ENCODE measurements around the gene LRRC38.
"Not testable (repeated sequence)": the region's sequence is repeated elsewhere in the genome, so short reads cannot be mapped to it uniquely, and the experiment has no call there.

The LRRC38 gene, protein sequence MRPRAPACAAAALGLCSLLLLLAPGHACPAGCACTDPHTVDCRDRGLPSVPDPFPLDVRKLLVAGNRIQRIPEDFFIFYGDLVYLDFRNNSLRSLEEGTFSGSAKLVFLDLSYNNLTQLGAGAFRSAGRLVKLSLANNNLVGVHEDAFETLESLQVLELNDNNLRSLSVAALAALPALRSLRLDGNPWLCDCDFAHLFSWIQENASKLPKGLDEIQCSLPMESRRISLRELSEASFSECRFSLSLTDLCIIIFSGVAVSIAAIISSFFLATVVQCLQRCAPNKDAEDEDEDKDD

DNA sequence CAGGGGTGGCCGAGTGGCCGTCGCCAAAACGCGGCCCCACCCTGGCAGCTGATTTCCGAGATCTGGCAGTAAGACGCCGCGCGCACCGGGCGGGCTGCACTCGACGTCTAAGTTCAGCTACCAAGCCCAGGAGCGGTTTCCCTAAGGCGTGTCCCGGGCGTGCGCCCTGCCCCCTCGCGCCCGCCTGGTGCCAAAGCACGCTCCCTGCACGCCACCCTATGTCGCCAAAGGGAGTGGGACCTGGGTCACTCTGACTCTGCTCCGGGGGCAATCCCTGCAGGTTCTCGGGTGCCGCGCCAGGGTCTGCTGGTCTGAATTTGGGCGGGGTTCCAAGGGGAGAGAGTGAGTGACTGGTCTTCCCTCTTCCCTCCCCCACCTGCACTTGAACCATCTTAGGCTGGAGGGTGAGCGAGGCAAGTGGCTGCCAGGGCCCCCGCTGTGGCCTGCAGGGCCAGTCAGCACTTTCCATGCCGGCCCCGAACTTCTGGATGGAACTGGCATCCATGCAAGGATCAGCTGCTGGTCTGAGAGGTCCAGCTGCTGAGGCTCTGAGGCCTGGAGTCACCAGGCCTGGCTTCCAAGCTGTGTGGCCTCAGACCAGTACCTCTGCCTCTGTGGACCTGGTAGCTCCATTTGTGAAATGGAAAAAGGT is at the start of gene LRRC38:
LRRC38 (minus strand) TSS at position 109 of the 652 bp plus-strand sequence. CDS start 410 bp downstream, outside the sequence.
- DNase-seq (ENCODE audit: low spot score), result no peak

DNA sequence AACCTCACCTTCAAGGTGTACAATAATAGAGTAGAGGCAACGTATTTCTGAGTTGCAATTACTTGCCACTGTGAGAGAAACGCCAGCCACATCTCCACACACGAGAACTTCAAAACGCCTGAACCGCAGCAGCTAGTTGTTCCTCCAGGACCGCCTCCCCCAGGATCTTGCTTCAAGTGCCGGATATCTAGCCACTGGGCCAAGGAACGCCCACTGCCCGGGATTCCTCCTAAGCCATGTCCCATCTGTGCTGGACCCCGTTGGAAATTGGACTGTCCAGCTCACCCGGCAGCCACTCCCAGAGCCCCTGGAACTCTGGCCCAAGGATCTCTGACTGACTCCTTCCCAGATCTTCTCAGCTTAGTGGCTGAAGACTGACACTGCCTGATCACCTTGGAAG is 49.2 kb upstream of the LRRC38 start:
- DNase-seq (ENCODE audit: low spot score), result not testable (repeated sequence)

DNA sequence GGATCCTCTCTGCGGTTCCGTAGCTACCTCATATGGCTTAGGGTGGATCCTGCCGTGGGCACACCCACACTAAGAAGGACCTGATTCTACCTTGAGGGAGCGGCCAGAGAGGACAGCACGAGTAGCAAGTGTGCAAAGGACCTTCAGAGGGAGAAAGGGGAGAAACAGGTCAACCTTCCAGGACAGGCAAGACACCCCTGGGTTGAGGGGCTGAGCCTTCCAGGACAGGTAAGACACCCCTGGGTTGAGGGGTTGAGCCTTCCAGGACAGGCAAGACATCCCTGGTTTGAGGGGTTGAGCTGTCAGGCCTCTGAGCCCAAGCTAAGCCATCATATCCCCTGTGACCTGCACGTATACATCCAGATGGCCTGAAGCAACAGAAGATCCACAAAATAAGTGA is 46.7 kb upstream of the LRRC38 start:
- DNase-seq (ENCODE audit: low spot score), result no peak

DNA sequence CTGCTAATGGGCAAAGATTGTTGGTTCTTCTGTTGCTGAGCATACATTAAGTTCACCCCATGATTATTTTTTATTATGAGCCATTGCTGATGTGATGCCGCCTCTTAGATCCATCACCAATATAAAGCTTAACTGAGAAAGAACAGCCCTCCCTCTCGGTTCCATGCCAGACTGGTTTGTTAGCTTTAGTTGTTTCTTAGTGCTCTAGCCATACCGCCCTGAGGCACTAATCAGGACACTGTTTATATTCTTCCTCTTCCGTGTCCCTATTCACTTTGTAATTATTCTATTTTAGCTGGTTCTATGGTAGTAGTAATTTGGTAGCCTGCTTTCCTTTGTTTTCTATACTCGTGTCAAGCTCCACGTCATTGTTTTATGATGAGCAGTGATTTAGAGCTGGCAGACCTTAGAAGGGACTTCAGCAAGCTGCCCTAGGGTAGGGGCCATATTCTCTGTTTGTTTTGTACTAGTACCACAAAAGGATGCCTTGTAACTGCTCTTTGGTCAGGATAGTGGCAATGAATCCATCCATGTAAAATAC is 42.5 kb upstream of the LRRC38 start:
- no peak for DNase-seq (ENCODE audit: low spot score)

DNA sequence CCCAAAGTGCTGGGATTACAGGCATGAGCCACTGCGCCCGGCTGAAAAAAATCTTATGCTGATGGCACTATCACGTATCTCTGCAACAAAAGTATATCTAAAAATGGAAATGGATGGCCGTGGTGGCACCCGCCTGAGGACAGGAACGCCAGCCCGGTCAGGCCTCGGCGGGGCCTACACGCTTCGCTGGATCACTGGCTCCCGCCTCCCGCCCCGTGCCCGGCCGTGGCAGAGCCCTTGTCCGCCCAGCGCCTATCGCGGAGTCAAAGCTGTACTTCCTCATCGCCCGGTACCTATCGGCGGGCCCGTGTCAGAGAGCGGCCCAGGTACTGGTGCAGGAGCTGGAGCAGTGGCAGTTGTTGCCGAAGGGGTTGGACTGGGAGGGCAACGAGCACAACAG is 41.0 kb upstream of the LRRC38 start:
- no peak for DNase-seq (ENCODE audit: low spot score)

DNA sequence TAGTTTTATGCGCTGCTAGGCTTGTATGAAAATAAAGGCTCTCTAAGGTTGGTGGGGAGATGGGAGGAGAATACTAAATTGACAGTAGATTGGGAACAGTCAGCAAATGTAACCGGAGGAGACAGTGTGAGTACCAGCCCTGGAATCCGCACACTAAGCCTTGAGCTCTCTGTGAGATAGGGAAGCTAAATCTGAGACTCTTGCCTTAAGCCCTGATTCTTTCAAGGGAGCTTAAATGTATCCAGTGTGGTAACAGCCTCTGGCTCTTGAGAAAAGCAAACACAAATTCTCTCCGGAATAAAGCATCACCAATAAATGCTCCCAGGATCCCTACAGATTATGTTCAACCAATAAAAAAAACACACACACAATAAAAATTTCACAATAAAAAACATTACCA is 36.9 kb upstream of the LRRC38 start:
- no peak for DNase-seq (ENCODE audit: low spot score)

DNA sequence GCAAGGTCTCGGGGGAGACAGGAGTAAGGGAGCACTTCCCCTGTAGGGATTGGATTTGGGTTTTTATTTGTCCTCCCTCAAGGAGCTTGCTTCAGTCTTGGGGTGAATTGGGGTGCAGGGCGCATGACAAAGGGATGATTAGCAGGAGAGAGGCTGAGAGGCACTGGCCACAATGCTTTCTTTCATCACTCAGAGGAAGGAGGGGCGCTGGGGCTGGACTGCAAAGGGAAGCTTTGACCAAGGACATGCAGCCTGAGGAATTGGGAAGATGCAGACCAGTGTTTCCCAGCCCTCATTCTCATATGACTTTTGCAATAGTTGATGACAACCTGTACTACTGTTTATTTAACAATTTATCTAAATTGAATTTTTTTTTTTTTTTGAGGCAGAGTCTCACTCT is 35.7 kb upstream of the LRRC38 start:
- no peak for DNase-seq (ENCODE audit: low spot score)

DNA sequence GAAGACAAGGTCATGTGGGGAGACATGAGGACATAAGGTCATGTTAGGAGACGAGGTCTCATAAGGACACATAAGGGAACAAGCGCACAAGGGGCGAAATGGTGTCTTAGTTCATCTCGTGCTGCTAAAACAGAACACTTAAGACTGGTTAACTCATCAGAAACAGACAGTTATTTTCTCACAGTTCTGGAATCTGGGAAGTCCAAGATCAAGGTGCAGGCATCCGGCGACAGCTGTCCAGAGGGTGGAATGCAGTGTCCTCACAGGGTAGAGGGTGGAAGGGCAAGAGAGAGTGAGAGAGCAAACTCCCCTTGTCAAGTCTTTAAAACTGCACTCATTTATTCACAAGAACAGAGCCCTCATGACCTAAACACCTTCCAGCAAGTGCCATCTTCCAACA is 35.2 kb upstream of the LRRC38 start:
- no peak for DNase-seq (ENCODE audit: low spot score)

DNA sequence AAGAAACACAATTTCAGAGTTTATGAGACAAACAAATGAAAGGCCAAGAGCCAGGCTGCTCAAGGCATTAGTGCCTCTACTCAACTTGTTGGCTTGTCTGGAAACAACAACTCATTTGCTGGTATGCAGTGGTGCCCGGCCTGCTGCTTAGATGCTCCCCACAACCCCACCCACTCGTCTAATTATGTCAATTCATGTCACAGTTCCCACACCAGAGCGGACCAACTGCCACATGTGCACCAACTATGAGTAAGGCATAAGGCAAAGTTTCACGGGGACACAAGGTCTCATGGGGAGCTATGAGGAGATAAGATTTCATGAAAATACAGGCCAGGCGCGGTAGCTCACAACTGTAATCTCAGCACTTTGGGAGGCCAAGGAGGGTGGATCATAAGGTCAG is 34.5 kb upstream of the LRRC38 start:
- DNase-seq (ENCODE audit: low spot score), result no peak

DNA sequence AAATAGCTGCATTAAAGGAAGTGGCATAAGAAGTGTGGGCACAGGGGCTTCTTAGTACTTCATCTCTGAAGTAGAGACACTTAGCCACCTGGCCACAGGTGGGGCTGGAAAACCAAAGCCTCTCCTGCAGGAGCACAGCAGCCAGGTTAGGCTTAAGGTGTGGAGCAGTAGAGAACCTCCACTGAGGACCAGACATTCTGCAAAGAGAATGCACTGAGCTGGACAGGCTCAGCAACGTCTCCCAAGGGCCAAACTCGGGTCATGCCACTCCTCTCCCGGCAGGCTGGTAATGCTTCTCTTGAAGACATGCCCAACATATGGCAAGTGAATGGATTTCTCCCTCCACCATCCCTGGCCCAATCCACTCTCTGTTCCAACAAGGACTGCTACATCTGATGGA is 33.0 kb upstream of the LRRC38 start:
- no peak for DNase-seq (ENCODE audit: low spot score)

DNA sequence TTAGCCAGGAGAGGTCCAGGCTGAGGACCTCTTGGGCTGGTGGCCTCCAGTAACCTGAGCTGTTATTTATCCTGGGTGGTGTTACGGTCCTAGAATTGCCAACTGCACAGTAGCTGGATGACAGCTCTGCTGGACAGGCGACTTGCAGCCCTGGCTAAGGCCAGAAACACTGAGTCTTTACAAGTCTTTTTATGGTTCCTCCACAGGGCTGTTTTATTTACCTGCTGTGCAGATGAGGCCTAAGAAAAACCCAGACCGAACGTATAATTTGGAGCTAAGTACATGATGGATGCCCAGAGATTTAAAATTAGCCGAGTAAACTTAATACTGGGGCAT is 30.4 kb upstream of the LRRC38 start:
- no peak for DNase-seq (ENCODE audit: low spot score)

DNA sequence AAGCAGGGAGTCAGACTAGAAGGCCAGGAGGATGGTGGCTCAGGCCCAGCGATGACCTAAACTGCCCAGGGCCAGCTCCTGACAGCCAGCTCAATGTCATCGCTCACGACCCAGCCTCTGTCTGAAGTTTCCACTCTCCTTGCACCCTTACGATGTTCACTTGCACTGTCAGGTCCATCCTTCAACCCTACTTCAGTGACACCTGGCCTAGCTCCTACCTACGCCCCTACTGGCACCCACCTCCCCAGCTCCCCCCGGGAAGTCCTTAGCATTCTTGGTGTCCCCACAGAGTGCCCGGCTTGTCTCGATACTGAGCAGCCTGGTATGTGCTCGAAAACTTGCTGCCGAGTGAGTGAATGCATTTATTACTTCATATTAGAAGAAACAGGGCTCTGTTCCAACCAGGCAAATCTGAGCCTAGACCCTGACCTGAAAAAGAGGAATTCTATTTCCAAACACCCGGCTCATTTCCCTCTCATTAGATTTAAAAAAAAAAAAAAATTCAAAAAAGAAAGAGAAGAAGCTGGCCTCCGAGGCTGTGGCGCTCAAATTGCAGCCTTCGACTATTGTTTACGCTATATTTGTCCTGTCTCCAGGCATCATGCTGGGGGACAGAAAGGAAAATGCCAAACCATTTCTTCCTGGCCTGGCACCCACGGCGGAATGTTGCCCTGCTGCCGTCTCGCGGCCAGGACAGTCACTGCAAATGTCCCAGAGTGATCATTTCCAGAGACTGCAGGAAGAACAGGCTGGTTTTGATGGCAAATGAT is 29.8 kb upstream of the LRRC38 start:
- peak; percentile 25 for DNase-seq (ENCODE audit: low spot score)

DNA sequence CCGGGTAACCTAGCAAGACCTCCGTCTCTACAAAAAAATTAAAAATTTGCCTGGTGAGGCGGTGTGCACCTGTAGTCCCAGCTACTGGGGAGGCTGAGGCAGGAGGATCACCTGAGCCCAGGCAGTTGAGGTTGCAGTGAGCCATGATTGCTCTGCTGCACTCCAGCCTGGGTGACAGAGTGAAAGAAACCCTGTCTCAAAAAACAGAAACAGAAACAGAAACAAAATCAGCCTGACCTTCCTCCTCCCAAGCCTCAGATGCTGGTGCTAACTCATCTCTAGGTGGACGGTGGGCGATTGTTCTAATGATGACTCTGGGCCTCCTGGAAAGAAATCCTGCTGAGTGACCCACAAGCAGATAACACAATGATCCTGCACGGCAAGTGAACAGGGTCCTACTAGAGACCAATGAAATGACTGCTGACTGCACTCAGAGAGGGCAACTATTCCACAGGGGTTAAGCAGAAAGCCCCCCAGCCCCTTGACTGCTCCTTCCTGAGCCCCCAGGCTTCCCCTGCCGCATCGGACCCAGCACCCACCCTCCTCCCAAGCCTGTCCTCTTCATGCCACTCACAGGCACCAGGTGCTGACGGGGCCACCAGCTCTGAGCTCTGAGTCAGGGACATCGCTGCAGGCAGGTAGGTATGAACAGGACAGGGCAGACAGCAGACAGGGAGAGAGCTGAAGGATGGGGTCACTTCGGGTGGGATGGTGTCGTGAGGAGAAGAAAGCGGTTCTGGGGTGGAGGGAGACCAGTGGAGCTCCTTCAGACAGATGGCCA is 27.8 kb upstream of the LRRC38 start:
- no peak for DNase-seq (ENCODE audit: low spot score)

DNA sequence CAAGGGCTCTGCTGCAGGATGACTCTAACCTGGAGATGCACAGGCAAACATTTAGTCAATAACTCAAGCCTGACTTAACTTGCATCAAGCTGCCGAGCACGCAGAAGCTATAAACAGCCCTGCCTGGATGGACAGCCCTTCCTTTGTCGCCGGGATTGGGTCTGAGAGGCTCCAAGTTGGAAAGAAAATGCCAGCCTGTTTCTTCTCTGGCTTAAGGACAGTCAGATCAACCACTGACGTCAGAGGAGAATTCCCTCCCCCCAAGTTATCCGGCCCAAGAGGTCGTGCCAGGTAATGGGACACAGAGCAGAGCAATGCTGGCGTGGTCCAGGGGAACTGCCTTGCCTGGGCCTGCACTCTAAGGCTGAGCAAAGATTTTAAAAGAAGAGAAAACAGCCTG is 27.1 kb upstream of the LRRC38 start:
- DNase-seq (ENCODE audit: low spot score), result no peak

DNA sequence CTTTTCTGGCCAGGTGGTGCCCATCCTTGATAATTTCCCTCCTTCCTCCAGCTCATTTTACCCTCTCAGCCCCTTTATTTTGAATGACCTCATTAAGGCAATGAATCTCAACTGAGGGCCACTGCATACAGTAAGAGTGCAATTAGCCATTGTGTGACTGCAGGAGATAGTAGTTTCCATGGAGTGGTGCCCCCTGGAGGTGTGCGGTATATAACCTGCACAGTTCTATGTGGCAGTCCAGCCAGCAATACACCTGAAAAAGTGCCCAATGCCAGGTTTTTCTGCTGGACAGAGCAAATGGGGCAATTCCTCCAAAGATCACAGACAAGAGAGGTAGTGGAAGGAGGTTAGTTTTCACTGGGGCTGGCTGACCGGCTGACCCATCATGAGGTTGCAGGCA is 25.9 kb upstream of the LRRC38 start:
- no peak for DNase-seq (ENCODE audit: low spot score)

DNA sequence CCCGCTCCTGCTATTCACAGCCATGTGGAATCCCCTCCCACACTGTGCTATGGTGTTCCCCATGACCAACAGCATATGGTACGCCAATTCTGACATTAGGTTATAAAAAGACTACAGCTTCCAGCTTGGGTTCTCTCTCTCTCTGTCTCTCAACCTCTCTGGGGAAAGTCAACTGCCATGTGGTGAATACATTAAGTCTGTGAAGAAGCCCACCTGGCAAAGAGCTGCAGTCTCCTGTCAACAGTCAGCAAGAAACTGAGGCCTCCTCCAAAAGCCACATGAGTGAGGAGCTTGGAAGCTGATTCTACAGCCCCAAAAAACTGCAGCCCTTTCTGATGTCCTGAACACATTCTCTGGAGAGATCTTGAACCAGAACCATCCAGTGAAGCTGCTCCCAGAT is 25.0 kb upstream of the LRRC38 start:
- DNase-seq (ENCODE audit: low spot score), result no peak

DNA sequence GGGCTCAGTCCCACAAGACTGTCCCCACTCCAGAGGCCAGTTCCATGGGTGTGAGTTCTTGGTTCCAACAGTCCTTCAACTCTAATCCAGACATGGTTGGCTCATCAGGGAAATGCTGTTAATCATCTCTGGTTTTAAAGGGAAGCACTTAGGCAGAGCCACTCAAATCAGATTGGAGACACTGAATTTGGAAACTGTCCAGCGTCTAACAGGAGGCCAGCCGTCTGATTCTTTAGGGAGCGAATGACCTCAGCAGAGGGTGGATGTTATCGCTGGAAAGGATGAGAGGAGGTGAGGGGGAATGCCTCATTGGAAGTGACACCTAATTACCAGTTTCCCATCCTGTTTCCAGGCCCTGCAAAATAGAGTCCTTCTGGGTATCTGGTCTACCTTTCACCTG is 22.8 kb upstream of the LRRC38 start:
- DNase-seq (ENCODE audit: low spot score), result peak; percentile 20

DNA sequence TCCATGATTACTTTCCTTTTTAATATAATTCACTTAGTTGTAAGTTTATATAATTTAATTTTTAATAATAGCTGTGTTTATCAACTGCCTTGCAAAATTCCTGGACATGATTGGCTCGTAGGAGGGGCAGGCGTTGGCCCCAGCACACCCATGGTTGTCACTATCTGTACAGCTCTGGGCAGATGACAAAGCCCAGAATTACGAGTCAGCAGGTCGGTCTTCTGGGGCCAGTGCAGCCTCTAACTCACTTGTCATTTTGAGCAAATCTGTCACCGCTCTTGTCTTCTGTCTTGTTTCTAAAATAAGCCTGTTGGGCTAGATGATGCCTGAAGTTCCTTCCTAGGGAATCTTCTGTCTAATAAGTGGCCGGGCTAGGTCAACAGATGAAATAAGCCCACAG is 21.4 kb upstream of the LRRC38 start:
- no peak for DNase-seq (ENCODE audit: low spot score)

DNA sequence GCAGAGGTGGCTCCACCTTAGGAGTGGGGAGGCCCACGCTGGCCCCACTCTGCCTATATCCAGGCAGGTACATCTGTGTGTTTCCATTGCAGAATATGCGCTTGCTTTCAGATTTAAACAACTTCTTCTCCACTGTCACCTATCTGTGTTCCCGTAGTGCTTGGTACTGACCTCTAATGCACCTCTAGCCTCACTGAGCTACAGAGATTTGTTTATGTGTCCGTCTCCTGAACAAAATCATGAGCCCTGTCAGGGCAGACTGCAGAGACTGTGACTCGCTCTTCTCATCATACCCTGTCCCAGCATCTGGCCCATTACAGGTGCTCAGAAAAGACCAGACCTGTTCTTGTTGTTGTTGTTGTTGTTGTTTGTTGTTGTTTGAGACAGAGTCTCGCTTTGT is 14.5 kb upstream of the LRRC38 start:
- no peak for DNase-seq (ENCODE audit: low spot score)

DNA sequence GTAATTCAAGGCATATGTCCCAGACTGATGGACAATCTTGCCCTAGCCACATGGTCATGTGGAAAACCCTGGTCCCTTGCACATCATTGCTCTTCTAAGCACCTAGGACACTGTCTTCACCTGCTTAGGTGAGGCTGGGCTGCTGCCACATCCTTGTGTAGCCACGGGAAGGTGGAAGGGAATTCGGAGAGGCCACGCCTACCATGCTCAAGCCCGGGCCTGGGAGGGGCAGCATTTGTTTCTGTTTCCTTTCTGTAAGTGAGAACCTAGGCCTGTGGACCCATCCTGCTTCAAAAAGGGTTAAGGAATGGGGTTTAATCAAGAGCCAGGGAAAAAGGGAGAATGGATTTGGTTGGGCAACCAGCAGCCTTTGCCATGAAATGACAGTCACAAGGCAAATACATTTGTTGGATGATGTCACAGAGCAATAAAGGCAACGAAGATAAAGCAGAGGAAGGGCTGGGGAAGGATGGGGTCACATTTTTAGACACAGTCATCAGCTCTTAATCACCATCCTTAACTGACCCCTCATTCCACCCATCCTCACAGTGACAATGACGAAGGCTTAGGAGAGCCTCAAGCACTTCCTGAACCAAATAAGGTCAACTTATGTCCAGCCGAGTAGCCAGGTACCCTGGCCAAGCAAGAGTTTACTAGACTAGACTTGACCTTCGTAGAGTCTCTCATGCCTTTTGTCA is 10.1 kb upstream of the LRRC38 start:
- DNase-seq (ENCODE audit: low spot score), result no peak

DNA sequence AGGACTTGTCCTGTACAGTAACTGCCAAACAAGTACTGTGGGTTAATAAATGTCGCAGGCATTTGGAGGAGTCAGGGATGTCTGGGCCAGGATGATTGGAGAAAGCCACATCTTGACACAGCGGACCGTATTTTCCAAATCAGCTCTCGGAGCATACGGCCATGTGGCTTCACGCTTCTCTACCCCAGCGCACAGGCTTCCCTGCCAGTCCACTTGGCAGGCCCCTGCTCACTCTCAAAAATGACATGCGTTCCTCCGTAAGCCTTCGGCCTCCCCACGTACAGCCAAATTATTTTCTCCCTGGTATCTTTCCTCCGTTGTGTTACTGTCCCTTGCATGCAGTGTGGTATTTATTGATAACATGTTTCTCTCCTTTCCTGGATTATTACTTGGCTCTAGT is 7.2 kb upstream of the LRRC38 start:
- DNase-seq (ENCODE audit: low spot score), result no peak

Data from kidney tubule cell (primary cell).